ENCODE data around the gene MS4A15.

The MS4A15 gene

DNA sequence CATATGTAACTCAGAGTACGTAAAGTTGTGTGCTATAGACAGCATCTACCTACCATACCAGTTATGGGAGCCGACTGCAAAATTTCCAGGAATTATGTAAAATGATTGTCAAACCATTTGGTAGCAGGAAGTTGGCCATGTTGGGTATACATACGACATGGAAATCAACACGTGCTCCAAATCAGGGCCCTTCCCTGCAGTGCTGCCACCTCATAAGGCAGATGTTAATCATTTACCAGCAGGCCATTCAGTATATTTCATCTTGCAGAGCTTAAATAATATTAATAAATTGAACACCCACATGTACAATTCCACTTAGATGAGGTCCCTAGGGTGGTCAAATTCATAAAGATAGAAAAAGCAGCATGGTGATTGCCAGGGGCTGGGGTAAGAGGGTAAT is 22.4 kb upstream of the MS4A15 start:
- no peaks in the 10 kb centered on the region for H3K27me3 ChIP-seq (ENCODE audit: control insufficient read depth, insufficient read depth, low read length)
- H3K27ac ChIP-seq (ENCODE audit: low read length) = no peak overlapping the region
- no peaks in the 10 kb centered on the region for H3K9me3 ChIP-seq (ENCODE audit: control insufficient read depth, low read depth, low read length)
- H3K4me3 ChIP-seq (ENCODE audit: low read length) = no peak overlapping the region
- no peak overlapping the region for H3K9ac ChIP-seq (ENCODE audit: low read length)
- H3K4me1 ChIP-seq (ENCODE audit: control insufficient read depth, low read depth, low read length) = no peaks in the 10 kb centered on the region
- no peaks in the 10 kb centered on the region for H3K36me3 ChIP-seq (ENCODE audit: control insufficient read depth, low read depth, low read length)

DNA sequence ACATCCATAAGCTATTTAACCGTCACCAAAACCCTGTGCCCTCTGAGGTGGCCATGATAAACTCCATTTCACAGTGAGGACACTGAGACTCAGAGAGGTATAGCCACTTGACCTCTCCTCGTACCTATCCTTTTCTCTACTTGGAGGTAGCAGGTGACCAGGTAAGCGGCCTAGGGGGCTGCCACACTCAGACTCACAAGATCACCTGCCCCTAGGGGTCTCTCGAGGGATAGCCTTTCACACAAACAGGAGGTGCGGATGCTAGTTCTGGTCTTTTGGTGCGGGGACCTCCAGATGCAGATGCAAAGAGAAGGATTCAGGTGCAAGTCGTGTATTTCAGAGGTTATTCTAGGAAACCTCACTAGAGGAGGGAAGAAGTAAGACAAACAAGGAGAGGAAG is 17.6 kb upstream of the MS4A15 start:
- Histone ChIP-seq H3K4me3 (ENCODE audit: low read length) (no peak overlapping the region), H3K9ac (ENCODE audit: low read length) (no peak overlapping the region), H3K4me1 (ENCODE audit: control insufficient read depth, low read depth, low read length) (no peaks in the 10 kb centered on the region), H3K36me3 (ENCODE audit: control insufficient read depth, low read depth, low read length) (no peaks in the 10 kb centered on the region), H3K27ac (ENCODE audit: low read length) (no peak overlapping the region), H3K9me3 (ENCODE audit: control insufficient read depth, low read depth, low read length) (no peaks in the 10 kb centered on the region), H3K27me3 (ENCODE audit: control insufficient read depth, insufficient read depth, low read length) (no peaks in the 10 kb centered on the region)

DNA sequence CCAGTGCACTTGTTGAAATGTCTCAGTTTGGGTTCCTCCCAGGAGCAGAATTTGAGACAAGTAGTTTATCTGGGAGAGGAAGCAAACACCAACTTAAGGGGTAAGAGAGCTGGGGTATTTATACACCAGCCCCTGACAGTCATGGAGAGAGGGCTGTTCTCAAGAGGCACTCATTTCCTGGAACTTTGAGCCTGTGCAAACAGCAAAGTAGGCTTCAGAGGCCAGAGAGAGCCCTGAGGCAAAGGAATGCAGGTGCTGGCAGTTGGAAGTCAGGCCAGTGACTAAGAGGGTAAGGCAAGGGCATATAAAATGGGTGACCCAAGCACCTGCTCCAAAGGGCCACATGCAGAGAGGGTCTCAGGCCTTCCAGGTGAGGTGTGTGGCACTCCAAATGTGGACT is 16.1 kb upstream of the MS4A15 start:
- H3K9ac ChIP-seq (ENCODE audit: low read length) = no peak overlapping the region
- H3K27me3 ChIP-seq (ENCODE audit: control insufficient read depth, insufficient read depth, low read length) = no peaks in the 10 kb centered on the region
- no peak overlapping the region for H3K27ac ChIP-seq (ENCODE audit: low read length)
- H3K4me1 ChIP-seq (ENCODE audit: control insufficient read depth, low read depth, low read length) = no peaks in the 10 kb centered on the region
- no peaks in the 10 kb centered on the region for H3K9me3 ChIP-seq (ENCODE audit: control insufficient read depth, low read depth, low read length)
- no peaks in the 10 kb centered on the region for H3K36me3 ChIP-seq (ENCODE audit: control insufficient read depth, low read depth, low read length)
- no peak overlapping the region for H3K4me3 ChIP-seq (ENCODE audit: low read length)

DNA sequence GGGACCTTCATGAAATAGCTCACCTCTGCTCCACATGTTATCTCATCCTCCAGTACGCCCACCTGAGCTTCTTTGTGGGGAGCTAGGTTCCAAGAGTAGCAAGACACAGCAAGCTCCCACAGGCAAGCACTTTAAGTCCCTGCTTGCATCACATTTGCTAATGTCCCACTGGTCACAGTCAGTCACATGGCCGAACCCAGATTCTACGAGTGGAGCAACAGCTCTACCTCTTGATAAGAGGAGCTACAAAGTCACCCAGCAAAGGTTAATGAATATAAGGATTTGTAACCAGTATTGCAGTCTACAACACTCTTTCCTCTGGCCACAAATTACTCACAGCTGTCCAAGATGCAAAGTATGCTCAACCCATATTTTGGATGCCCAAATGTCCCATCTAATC is 15.2 kb upstream of the MS4A15 start:
- no peaks in the 10 kb centered on the region for H3K36me3 ChIP-seq (ENCODE audit: control insufficient read depth, low read depth, low read length)
- H3K4me1 ChIP-seq (ENCODE audit: control insufficient read depth, low read depth, low read length) = no peaks in the 10 kb centered on the region
- H3K4me3 ChIP-seq (ENCODE audit: low read length) = no peak overlapping the region
- H3K9ac ChIP-seq (ENCODE audit: low read length) = no peak overlapping the region
- no peaks in the 10 kb centered on the region for H3K9me3 ChIP-seq (ENCODE audit: control insufficient read depth, low read depth, low read length)
- H3K27me3 ChIP-seq (ENCODE audit: control insufficient read depth, insufficient read depth, low read length) = no peaks in the 10 kb centered on the region
- no peak overlapping the region for H3K27ac ChIP-seq (ENCODE audit: low read length)

DNA sequence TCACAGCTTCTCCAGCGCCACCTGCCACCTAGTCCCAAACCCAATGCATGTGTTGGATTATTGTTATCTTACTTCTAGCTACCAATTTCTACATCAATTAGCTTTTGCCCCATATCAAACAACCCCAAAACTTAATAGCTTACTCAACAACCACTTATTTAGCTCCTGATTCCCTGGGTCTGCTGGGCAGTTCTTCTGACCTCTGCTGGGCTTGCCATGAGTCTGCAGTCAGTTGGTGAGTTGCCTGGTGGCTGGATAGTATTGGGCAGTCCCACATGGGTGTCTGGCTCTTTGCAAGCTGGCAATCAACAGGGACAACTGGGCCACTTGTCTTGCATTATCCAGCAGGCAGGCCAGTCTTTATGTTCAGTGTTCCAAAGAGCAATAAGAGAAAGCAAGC is 13.6 kb upstream of the MS4A15 start:
- no peaks in the 10 kb centered on the region for H3K27me3 ChIP-seq (ENCODE audit: control insufficient read depth, insufficient read depth, low read length)
- H3K36me3 ChIP-seq (ENCODE audit: control insufficient read depth, low read depth, low read length) = no peaks in the 10 kb centered on the region
- no peak overlapping the region for H3K9ac ChIP-seq (ENCODE audit: low read length)
- no peak overlapping the region for H3K27ac ChIP-seq (ENCODE audit: low read length)
- no peak overlapping the region for H3K4me3 ChIP-seq (ENCODE audit: low read length)
- H3K9me3 ChIP-seq (ENCODE audit: control insufficient read depth, low read depth, low read length) = no peaks in the 10 kb centered on the region
- H3K4me1 ChIP-seq (ENCODE audit: control insufficient read depth, low read depth, low read length) = no peaks in the 10 kb centered on the region

DNA sequence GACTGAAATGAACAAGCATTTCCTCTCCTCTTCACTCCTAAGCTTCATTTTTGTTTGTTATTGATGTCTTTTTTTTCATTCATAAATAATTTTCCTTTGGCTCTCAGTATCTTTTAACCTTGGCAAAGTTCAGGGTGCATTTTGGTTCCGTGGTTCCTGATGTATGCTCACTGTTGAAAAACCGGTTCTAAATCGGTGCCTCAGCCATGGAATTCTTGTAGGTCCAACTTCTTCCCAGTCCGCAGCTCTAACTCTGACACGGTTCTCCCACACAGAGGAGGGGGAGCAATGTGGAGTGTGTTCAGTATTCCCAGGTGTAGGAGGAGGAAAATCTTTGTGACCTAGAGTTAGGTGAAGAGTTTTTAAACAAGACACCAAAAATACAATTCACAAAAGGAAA is 12.6 kb upstream of the MS4A15 start:
- Histone ChIP-seq H3K4me3 (ENCODE audit: low read length) (no peak overlapping the region), H3K4me1 (ENCODE audit: control insufficient read depth, low read depth, low read length) (no peaks in the 10 kb centered on the region), H3K9me3 (ENCODE audit: control insufficient read depth, low read depth, low read length) (no peaks in the 10 kb centered on the region), H3K27me3 (ENCODE audit: control insufficient read depth, insufficient read depth, low read length) (no peaks in the 10 kb centered on the region), H3K27ac (ENCODE audit: low read length) (no peak overlapping the region), H3K36me3 (ENCODE audit: control insufficient read depth, low read depth, low read length) (no peaks in the 10 kb centered on the region), H3K9ac (ENCODE audit: low read length) (no peak overlapping the region)

DNA sequence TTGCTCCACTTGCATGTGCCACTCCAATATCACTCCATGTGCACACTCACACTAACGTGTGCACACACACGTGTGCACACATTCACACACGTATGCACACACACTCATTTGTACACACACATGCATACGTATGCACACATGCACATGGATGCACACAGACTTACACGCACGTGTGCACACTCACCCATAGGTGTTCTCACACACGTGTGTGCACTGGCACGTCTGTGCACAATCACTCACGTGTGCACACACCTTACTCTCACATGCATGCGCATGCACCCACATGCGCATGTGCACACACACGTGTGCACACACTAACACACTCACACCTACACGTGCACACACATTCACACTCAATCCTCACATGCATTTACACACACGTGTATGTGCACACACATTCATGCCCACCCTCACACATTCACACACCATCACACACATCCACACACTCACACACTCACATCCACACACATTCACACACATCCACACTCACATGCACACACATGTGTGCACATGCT is 9.3 kb upstream of the MS4A15 start:
- Histone ChIP-seq H3K9ac (ENCODE audit: low read length) (no peak overlapping the region), H3K4me3 (ENCODE audit: low read length) (no peak overlapping the region), H3K27me3 (ENCODE audit: control insufficient read depth, insufficient read depth, low read length) (no peaks in the 10 kb centered on the region), H3K36me3 (ENCODE audit: control insufficient read depth, low read depth, low read length) (no peaks in the 10 kb centered on the region), H3K4me1 (ENCODE audit: control insufficient read depth, low read depth, low read length) (no peaks in the 10 kb centered on the region), H3K27ac (ENCODE audit: low read length) (no peak overlapping the region), H3K9me3 (ENCODE audit: control insufficient read depth, low read depth, low read length) (no peaks in the 10 kb centered on the region)

DNA sequence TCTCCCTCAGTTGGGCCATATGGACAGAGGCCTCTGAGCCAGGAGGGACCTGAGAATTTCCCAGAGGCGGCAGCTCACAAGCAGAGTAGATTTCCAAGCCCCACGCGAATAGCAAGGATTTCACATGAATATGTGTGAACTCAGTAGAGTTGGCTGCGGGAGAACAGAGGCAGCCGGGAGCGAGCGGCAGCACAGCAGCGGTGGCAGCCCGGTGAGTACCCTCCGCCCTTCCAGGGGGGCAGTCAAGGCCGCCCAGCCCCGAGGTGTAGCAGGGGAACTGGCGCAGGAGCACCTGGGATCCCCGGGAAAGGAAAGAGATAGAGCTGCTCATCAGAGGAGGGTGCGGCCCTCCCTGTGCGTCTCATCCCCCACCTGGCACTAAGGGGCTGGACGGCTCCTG is 8.4 kb upstream of the MS4A15 start:
- Histone ChIP-seq H3K27ac (ENCODE audit: low read length) (no peak overlapping the region), H3K36me3 (ENCODE audit: control insufficient read depth, low read depth, low read length) (no peaks in the 10 kb centered on the region), H3K9ac (ENCODE audit: low read length) (no peak overlapping the region), H3K4me3 (ENCODE audit: low read length) (no peak overlapping the region), H3K27me3 (ENCODE audit: control insufficient read depth, insufficient read depth, low read length) (no peaks in the 10 kb centered on the region), H3K4me1 (ENCODE audit: control insufficient read depth, low read depth, low read length) (no peaks in the 10 kb centered on the region), H3K9me3 (ENCODE audit: control insufficient read depth, low read depth, low read length) (no peaks in the 10 kb centered on the region)

DNA sequence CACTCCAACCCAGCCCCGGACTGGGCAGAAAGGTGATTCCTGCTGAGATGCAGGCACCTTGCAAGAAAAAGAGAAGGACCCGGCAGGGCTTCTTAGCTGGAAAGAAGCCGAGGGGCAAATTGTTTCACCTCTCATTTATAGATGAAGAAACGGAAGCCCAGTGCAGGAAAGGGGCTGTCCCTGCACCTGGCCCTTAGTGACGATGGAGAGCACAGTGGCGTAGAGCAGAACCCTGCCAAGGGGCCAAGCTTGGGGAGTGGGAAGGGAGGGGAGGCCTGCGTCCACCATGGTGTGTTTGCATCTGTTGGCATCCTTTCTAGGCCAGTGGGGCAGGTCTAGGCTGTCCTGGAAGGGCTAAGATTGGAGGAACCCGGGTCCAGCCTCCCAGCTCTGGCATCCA is 7.8 kb upstream of the MS4A15 start:
- H3K9me3 ChIP-seq (ENCODE audit: control insufficient read depth, low read depth, low read length) = no peaks in the 10 kb centered on the region
- H3K27me3 ChIP-seq (ENCODE audit: control insufficient read depth, insufficient read depth, low read length) = no peaks in the 10 kb centered on the region

DNA sequence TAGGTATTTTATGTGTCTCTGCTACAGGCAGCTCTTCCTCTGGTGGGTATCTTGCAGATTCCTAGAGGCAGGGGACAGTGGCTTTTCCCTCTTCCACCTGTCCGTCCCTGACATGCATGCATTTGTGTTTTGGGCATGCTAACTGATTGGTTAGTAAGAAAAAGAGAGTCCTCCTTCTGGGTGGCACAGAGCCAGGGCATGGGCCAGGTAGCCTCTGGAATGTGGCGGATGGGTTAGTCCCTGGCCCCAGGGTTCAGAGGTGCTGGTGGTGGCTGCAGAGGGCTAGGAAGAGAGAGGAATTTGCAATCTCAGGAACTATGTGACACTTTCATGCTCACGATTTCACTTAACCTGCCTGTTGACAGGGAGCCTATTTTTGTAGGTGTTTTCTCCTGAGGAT is 5.8 kb upstream of the MS4A15 start:
- Histone ChIP-seq H3K27me3 (ENCODE audit: control insufficient read depth, insufficient read depth, low read length) (no peaks in the 10 kb centered on the region), H3K4me3 (ENCODE audit: low read length) (no peak overlapping the region), H3K4me1 (ENCODE audit: control insufficient read depth, low read depth, low read length) (no peaks in the 10 kb centered on the region), H3K27ac (ENCODE audit: low read length) (no peak overlapping the region), H3K9me3 (ENCODE audit: control insufficient read depth, low read depth, low read length) (no peaks in the 10 kb centered on the region), H3K36me3 (ENCODE audit: control insufficient read depth, low read depth, low read length) (no peaks in the 10 kb centered on the region), H3K9ac (ENCODE audit: low read length) (no peak overlapping the region)

More for the DNA sequence above, 7.8 kb upstream of the MS4A15 start:
- Histone ChIP-seq H3K4me1 (ENCODE audit: control insufficient read depth, low read depth, low read length) (no peaks in the 10 kb centered on the region), H3K27ac (ENCODE audit: low read length) (no peak overlapping the region), H3K9ac (ENCODE audit: low read length) (no peak overlapping the region), H3K36me3 (ENCODE audit: control insufficient read depth, low read depth, low read length) (no peaks in the 10 kb centered on the region), H3K4me3 (ENCODE audit: low read length) (no peak overlapping the region)

DNA sequence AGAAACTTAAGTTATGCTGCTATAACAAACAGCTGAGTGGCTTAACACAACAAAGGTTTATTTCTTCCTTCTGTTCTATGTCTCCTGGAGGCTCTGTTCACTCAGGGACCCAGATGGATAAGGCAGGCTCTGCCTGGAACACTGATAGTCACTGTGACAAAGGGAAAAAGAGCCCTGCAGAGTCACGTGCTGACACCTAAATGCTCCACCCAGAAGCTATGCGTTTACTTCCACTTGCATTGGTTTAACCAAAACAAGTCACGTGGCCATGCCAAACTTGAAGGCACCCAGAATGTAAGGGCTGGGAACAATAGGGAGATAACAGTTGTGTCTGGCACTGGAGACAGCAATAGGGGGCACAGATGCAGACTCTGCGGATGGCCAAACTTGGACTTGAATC is 3.4 kb upstream of the MS4A15 start:
- no peak overlapping the region for H3K4me3 ChIP-seq (ENCODE audit: low read length)
- no peak overlapping the region for H3K9ac ChIP-seq (ENCODE audit: low read length)
- no peak overlapping the region for H3K27ac ChIP-seq (ENCODE audit: low read length)
- H3K9me3 ChIP-seq (ENCODE audit: control insufficient read depth, low read depth, low read length) = no peaks in the 10 kb centered on the region
- H3K36me3 ChIP-seq (ENCODE audit: control insufficient read depth, low read depth, low read length) = no peaks in the 10 kb centered on the region
- H3K27me3 ChIP-seq (ENCODE audit: control insufficient read depth, insufficient read depth, low read length) = no peaks in the 10 kb centered on the region
- H3K4me1 ChIP-seq (ENCODE audit: control insufficient read depth, low read depth, low read length) = no peaks in the 10 kb centered on the region

DNA sequence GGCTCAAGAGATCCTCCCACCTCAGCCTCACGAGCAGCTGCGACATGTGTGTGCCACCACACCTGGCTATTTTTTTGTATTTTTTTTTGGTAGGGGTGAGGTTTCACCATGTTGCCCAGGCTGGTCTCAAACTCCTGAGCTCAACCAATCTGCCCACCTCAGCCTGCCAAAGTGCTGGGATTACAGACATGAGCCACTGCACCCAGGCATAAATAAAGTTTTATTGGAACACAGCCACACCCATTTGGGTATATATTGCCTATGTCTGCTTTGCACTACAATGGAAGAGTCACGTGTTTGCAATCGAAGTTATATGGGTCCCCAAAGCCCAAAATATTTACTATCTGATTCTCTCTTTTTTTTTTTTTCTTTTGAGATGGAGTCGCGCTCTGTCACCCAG is 1.8 kb upstream of the MS4A15 start:
- H3K27ac ChIP-seq (ENCODE audit: low read length) = no peak overlapping the region
- no peaks in the 10 kb centered on the region for H3K36me3 ChIP-seq (ENCODE audit: control insufficient read depth, low read depth, low read length)
- H3K27me3 ChIP-seq (ENCODE audit: control insufficient read depth, insufficient read depth, low read length) = no peaks in the 10 kb centered on the region
- no peak overlapping the region for H3K9ac ChIP-seq (ENCODE audit: low read length)
- no peaks in the 10 kb centered on the region for H3K4me1 ChIP-seq (ENCODE audit: control insufficient read depth, low read depth, low read length)
- H3K4me3 ChIP-seq (ENCODE audit: low read length) = no peak overlapping the region
- H3K9me3 ChIP-seq (ENCODE audit: control insufficient read depth, low read depth, low read length) = no peaks in the 10 kb centered on the region
